ENCODE measurements around the gene ASB10. TPM values are rescaled to one million over a fixed set of nuclear protein-coding genes. Genes with fewer than 3 reads are reported as not detected.
A peak's percentile ranks its signal among the peaks of the same experiment; 100 is the strongest.

The ASB10 gene
- total and polyA plus RNA-seq, 2 of the 8 experiments (the other 6 are each of a cell fraction or from before 2014, with no cell fraction given): not detected

DNA sequence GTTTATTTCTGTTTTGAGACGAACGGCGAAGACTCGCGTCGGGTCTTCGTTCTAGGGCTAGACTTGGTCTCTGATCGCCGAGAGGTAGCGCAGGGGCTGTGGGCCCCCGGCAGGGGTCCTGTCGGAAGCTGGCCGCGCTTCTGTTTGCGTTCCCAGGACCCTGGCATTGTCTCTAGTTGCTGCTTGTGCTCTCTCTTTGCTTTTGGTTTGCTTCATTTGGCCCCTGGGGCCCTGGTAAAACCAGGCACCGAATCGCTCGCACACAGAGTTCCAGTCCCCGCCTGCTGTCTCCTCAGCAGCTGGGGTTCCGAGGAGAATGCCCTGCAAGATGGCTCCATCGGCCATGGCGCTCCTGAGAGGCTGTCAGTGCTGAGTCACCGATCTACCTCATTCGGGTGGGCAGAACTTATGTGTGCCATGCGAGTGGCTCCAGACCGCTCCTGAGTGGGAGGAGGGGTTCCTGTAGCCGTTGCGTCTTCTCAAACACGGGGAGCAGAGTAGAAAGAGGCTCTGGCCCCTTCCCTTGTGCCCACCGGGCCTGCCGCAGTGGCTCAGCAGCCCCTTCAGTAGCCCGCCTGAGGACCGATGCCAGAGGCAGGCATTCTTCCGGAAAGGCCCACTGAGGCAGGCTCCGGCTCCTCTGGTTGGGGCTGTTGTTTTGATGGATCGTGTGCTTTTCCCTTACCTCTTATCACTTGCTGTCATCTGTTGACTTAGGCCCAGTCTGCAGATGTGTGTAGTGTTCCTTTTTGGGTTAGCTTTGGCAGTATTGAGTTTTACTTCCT, 46.1 kb upstream of the ASB10 start:
- H3K27ac ChIP-seq (ENCODE audit: low read depth, low read length): no peak overlapping the region; the same call in 1 of the 2 replicates
- FAIRE-seq (no peak), DNase-seq (ENCODE audit: low read depth in 1 of 2, low spot score in 2 of 2) (no peak)
- H3K4me1 ChIP-seq (replicated peaks in 1 of 4; ENCODE audit: control insufficient read depth in 3 of 4, insufficient read depth in 4 of 4, low read length in 3 of 4): peaks cover 4 to 7% (median 6%) of the 10 kb centered on the region in 4 experiments; a peak in 5 of 7 replicates
- no peak overlapping the region for H3K14ac ChIP-seq (ENCODE audit: insufficient read length)
- H3K23me2 ChIP-seq (ENCODE audit: low read depth, low read length): peaks cover 13% of the 10 kb centered on the region
- no peak overlapping the region for H4K5ac ChIP-seq (ENCODE audit: insufficient read length, low read depth, low read length)
- no peak overlapping the region; the same call in 1 of the 2 replicates for H3K18ac ChIP-seq (ENCODE audit: extremely low read depth, low read length)
- WGBS, 2 experiments (ENCODE audit: extremely low coverage in 1 of 2, insufficient coverage in 1 of 2, insufficient read length in 1 of 2, insufficient replicate concordance in 2 of 2, low coverage in 1 of 2, low lambda C conversion rate in 2 of 2, missing lambda C conversion rate in 1 of 2): 25% methylated on average over 33 of the region's 36 CpGs; no CpG with 5 or more reads in 1 of the 2 experiments
- H2BK15ac ChIP-seq (ENCODE audit: low read length): no peak overlapping the region
- H3K4me3 ChIP-seq (ENCODE audit: extremely low read depth in 1 of 4, insufficient read depth in 2 of 4, low read depth in 3 of 4, low read length in 4 of 4): peak overlapping the region; percentile 72 to 96 (median 90)
- no peak overlapping the region for H2BK12ac ChIP-seq (ENCODE audit: low read depth, low read length)
- H3K23ac ChIP-seq (ENCODE audit: insufficient read length): no peak overlapping the region
- peaks cover 4 to 23% of the 10 kb centered on the region in 2 experiments; a peak in 3 of 4 replicates for H3K79me2 ChIP-seq (ENCODE audit: control insufficient read depth in 1 of 2, insufficient read depth in 2 of 2, low read length in 2 of 2)
- peak overlapping the region; percentile 53 to 70 (median 61) for H3K9ac ChIP-seq (replicated peaks in 1 of 4; ENCODE audit: extremely low read depth in 1 of 4, low read depth in 3 of 4, low read length in 3 of 4)
- no peak overlapping the region; the same call in 1 of the 2 replicates for H2AFZ ChIP-seq (ENCODE audit: low read length)
- H3K79me1 ChIP-seq (ENCODE audit: low read depth, low read length): peaks cover 11% of the 10 kb centered on the region
- H2BK5ac ChIP-seq (ENCODE audit: low read depth, low read length): no peak overlapping the region; the same call in 1 of the 2 replicates
- H4K91ac ChIP-seq (replicated peaks; ENCODE audit: insufficient read length, low read length): no peak overlapping the region
- no peaks in the 10 kb centered on the region for H3K27me3 ChIP-seq (replicated peaks in 1 of 4; ENCODE audit: control insufficient read depth in 3 of 4, extremely low read depth in 1 of 4, insufficient read depth in 3 of 4, low read length in 3 of 4)
- H2AK5ac ChIP-seq (ENCODE audit: low read depth, low read length): peak overlapping the region; percentile 53; the same call in 1 of the 2 replicates
- H4K20me1 ChIP-seq (replicated peaks in 1 of 2; ENCODE audit: control insufficient read depth in 1 of 2, insufficient read depth in 2 of 2, low read length in 2 of 2): peaks cover 0 to 14% of the 10 kb centered on the region in 2 experiments
- TF ChIP-seq YY1 (IDR thresholded peaks at IDR 0.05; ENCODE audit: low read depth, low read length) (peak; percentile 69; the same call in 1 of the 2 replicates), RBBP5 (IDR thresholded peaks at IDR 0.05; ENCODE audit: borderline replicate concordance, low read depth, low read length) (0 out of 2 replicates have a peak, but pooled peaks have one; percentile 3), BACH1 (IDR thresholded peaks at IDR 0.05; ENCODE audit: low read length) (peak; percentile 36; the same call in 1 of the 2 replicates), ASH2L (IDR thresholded peaks at IDR 0.05; ENCODE audit: low read length) (peak; percentile 5), SP2 (IDR thresholded peaks at IDR 0.05; ENCODE audit: low read length) (no peak), TBP (IDR thresholded peaks at IDR 0.05; ENCODE audit: low read depth, low read length) (no peak), KDM4A (IDR thresholded peaks at IDR 0.05; ENCODE audit: low read depth, low read length, severe bottlenecking) (no peak)
- H3K9me3 ChIP-seq (ENCODE audit: insufficient read depth in 2 of 2, low read depth in 1 of 2, low read length in 1 of 2): no peaks in the 10 kb centered on the region
- ChIA-PET CTCF (ENCODE audit: partially characterized antibody) (interaction anchor here (0.7 to 6.8 kb wide), 5 partner anchors 11 to 167 kb away, joined by 3 to 71 read pairs (median 3); no protein-coding TSS in a partner anchor), POLR2A (ENCODE audit: partially characterized antibody) (interaction anchor here (0.5 to 2.9 kb wide), 5 partner anchors 9 to 83 kb away, joined by 3 to 16 read pairs (median 4); no protein-coding TSS in a partner anchor)
- H4K8ac ChIP-seq (ENCODE audit: extremely low read depth, insufficient read depth, low read length): peak overlapping the region; percentile 45
- no peak overlapping the region for H2BK120ac ChIP-seq (replicated peaks; ENCODE audit: low read depth, low read length)
- H2BK20ac ChIP-seq (ENCODE audit: low read length): no peak overlapping the region
- H3K4me2 ChIP-seq (ENCODE audit: insufficient read depth in 1 of 2, low read depth in 2 of 2, low read length in 2 of 2): peak overlapping the region; percentile 75 to 94
- H3K36me3 ChIP-seq (ENCODE audit: control insufficient read depth in 2 of 4, insufficient read depth in 4 of 4, low read length in 3 of 4): peaks cover 8 to 24% (median 11%) of the 10 kb centered on the region in 4 experiments; a peak in 7 of 8 replicates
- peak overlapping the region; percentile 28 for H3K4ac ChIP-seq (replicated peaks; ENCODE audit: insufficient read length, low read depth, low read length)
- peak overlapping the region; percentile 63 for H3K56ac ChIP-seq (replicated peaks; ENCODE audit: insufficient read length, low read depth, low read length)
